A549 (cell line): Measurements from ENCODE around the gene ZNF423. TPM values are rescaled to one million over a fixed set of nuclear protein-coding genes. Genes with fewer than 3 reads are reported as not detected.

Experiments
- ATAC-seq, 2 experiments: fragments of 200-7000 bp in 1 of 2; fragments of >200 bp in 1 of 2; cut with Nextera tagmentation in 1 of 2; cut with Tn5 transposase in 1 of 2; 3 replicates each; pipeline versions ENCODE4 v1.8.0 to v1.9.1; 2018 to 2020; ENCODE audit warnings: mild to moderate bottlenecking in 1 of 2, moderate library complexity in 1 of 2
- CTCF ChIA-PET: fragments of 300-600 bp; sonication (Branson Sonifier 250); formaldehyde crosslinking; extraction: SDS; loops from one replicate; lab custom pipeline; 2021; ENCODE audit warnings: antibody characterized with exemption, inconsistent platforms; lab: Yijun Ruan, JAX
- POLR2A ChIA-PET: fragments of 350-600 bp; formaldehyde crosslinking; extraction: SDS; loops from one replicate; lab custom pipeline; 2021; ENCODE audit warnings: antibody characterized with exemption, inconsistent platforms; lab: Yijun Ruan, JAX
- DNase-seq, 2 experiments: peaks; one replicate each; pipeline versions ENCODE4 v3.0.0 to v3.0.0-alpha.2; 2011 to 2016; ENCODE audit warnings: low read depth in 1 of 2, low spot score in 1 of 2
- FAIRE-seq: peaks from 2 replicates; lab custom pipeline; 2011; peaks lifted over from hg19 to GRCh38; lab: Jason Lieb, UNC
- H3K27ac ChIP-seq, 2 experiments: fragments of >200 bp; sonication (Bioruptor Twin); formaldehyde crosslinking; 3 replicates each; pipeline ENCODE4 v1.5.1; 2016 to 2017
- H3K4me1 ChIP-seq: fragments of >200 bp; sonication (Bioruptor Twin); formaldehyde crosslinking; 3 replicates; pipeline ENCODE4 v1.6.1; 2016
- H3K4me2 ChIP-seq: fragments of >200 bp; sonication (Bioruptor Twin); formaldehyde crosslinking; 3 replicates; pipeline ENCODE4 v1.6.1; 2016
- H3K4me3 ChIP-seq: fragments of >200 bp; sonication (Bioruptor Twin); formaldehyde crosslinking; 3 replicates; pipeline ENCODE4 v1.5.1; 2016
- H3K9me3 ChIP-seq: fragments of >200 bp; sonication (Bioruptor Twin); formaldehyde crosslinking; 3 replicates; pipeline ENCODE4 v1.6.1; 2016
- BHLHE40 ChIP-seq: IDR thresholded peaks from 2 replicates; pipeline ENCODE4 v1.6.1; 2012; ENCODE audit warnings: low read depth, low read length, inconsistent platforms
- CHD2 ChIP-seq: fragments of 150-350 bp; IDR thresholded peaks from 2 replicates; pipeline ENCODE4 v1.6.1; 2014; ENCODE audit warnings: low read length; ENCODE audit not compliant: partially characterized antibody
- CHD4 ChIP-seq: fragments of 200-600 bp; sonication (generic); IDR thresholded peaks from 2 replicates; pipeline ENCODE4 v1.6.1; 2016; ENCODE audit warnings: antibody characterized with exemption, mild to moderate bottlenecking, borderline replicate concordance
- E2F6 ChIP-seq: IDR thresholded peaks from 2 replicates; pipeline ENCODE4 v1.6.1; 2012; ENCODE audit warnings: low read depth, borderline replicate concordance
- EHF ChIP-seq: fragments of 250-450 bp; sonication (Bioruptor Pico); IDR thresholded peaks from 2 replicates; pipeline ENCODE4 v1.5.0; 2020; ENCODE audit warnings: mild to moderate bottlenecking
- EP300 ChIP-seq, 2 experiments: fragments of >200 bp; sonication (Bioruptor Twin); formaldehyde crosslinking; IDR thresholded peaks; 2 replicates in 1 of 2; 3 replicates in 1 of 2; pipeline ENCODE4 v1.6.1; 2016 to 2017
- FOSL2 ChIP-seq, 2 experiments: fragments of 450-650 bp in 1 of 2; fragments of >200 bp in 1 of 2; sonication (Bioruptor Twin) in 1 of 2; formaldehyde crosslinking; IDR thresholded peaks; 2 replicates each; pipeline versions ENCODE4 v1.5.0 to v1.6.1; 2016 to 2020; ENCODE audit warnings: mild to moderate bottlenecking in 1 of 2, moderate library complexity in 1 of 2
- HDAC2 ChIP-seq: fragments of 200-600 bp; sonication (generic); IDR thresholded peaks from 2 replicates; pipeline ENCODE4 v1.6.1; 2016
- HES2 ChIP-seq: fragments of >200 bp; sonication (Bioruptor Twin); formaldehyde crosslinking; IDR thresholded peaks from 2 replicates; pipeline ENCODE4 v1.6.1; 2016
- HOXA7 ChIP-seq: fragments of 250-450 bp; sonication (Bioruptor Pico); IDR thresholded peaks from 2 replicates; pipeline ENCODE4 v1.5.0; 2020; ENCODE audit warnings: mild to moderate bottlenecking, moderate library complexity
- JUNB ChIP-seq: fragments of >200 bp; sonication (Bioruptor Twin); formaldehyde crosslinking; IDR thresholded peaks from 2 replicates; pipeline ENCODE4 v1.6.1; 2016
- MAFK ChIP-seq: fragments of 450-650 bp; IDR thresholded peaks from 2 replicates; pipeline ENCODE4 v1.6.1; 2014; ENCODE audit not compliant: partially characterized antibody
- MAX ChIP-seq: IDR thresholded peaks from 2 replicates; pipeline ENCODE4 v1.6.1; 2012
- PHF8 ChIP-seq: fragments of 200-600 bp; sonication (generic); IDR thresholded peaks from 2 replicates; pipeline ENCODE4 v1.6.1; 2016; ENCODE audit warnings: low read depth, mild to moderate bottlenecking, antibody characterized with exemption, moderate library complexity, borderline replicate concordance
- POLR2A ChIP-seq: IDR thresholded peaks from 2 replicates; pipeline ENCODE4 v1.6.1; 2012; ENCODE audit warnings: mild to moderate bottlenecking, low read length
- RFX5 ChIP-seq: fragments of 450-650 bp; IDR thresholded peaks from 2 replicates; pipeline ENCODE4 v1.7.1; 2014; ENCODE audit warnings: antibody characterized with exemption, mild to moderate bottlenecking, moderate library complexity
- RNF2 ChIP-seq: fragments of 200-600 bp; sonication (generic); IDR thresholded peaks from 2 replicates; pipeline ENCODE4 v1.6.1; 2016; ENCODE audit warnings: low read depth, mild to moderate bottlenecking, antibody characterized with exemption, moderate library complexity, borderline replicate concordance
- SMC3 ChIP-seq: fragments of >200 bp; sonication (Bioruptor Twin); formaldehyde crosslinking; IDR thresholded peaks from 3 replicates; pipeline ENCODE4 v1.6.1; 2018; ENCODE audit warnings: inconsistent platforms
- SREBF2 ChIP-seq: fragments of 450-650 bp; IDR thresholded peaks from 2 replicates; pipeline ENCODE4 v1.6.1; 2014; ENCODE audit warnings: mild to moderate bottlenecking, moderate library complexity
- TP53 ChIP-seq: fragments of 250-450 bp; sonication (Bioruptor Pico); IDR thresholded peaks from 2 replicates; pipeline ENCODE4 v1.5.0; 2021; ENCODE audit warnings: mild to moderate bottlenecking, moderate library complexity
- ZNF302 ChIP-seq: fragments of 250-450 bp; sonication (Bioruptor Pico); IDR thresholded peaks from 2 replicates; pipeline ENCODE4 v1.9.0; 2021; ENCODE audit warnings: inconsistent platforms, mild to moderate bottlenecking, moderate library complexity
- ZSCAN20 ChIP-seq: fragments of 250-450 bp; sonication (Bioruptor Pico); IDR thresholded peaks from 2 replicates; pipeline ENCODE4 v1.8.0; 2022; ENCODE audit warnings: mild to moderate bottlenecking, moderate library complexity
- WGBS: methylation state at CpG from one replicate; pipeline ENCODE4 v1.1.6; 2017; ENCODE audit errors: missing lambda C conversion rate; 5-methylcytosine and 5-hydroxymethylcytosine counted together
- polyA plus RNA-seq, 4 experiments: library from polyadenylated mRNA; depleted of rRNA in 3 of 4; stranded (reverse); fragments of >200 nt; fragmentation: RNase III in 1 of 4; extraction: RNeasy Plus Mini Kit Qiagen cat#74134 plus additional on column Dnase treatment in 1 of 4; gene quantifications; 2 replicates in 3 of 4; 3 replicates in 1 of 4; pipeline ENCODE4 v1.2.3, GENCODE V29; 2011 to 2017
- TF ChIP-seq, protein P1 (sequence below): IDR thresholded peaks from 2 replicates; pipeline ENCODE4 v1.6.1; 2012
- TF ChIP-seq, protein P2 (sequence below): fragments of 150-350 bp; IDR thresholded peaks from 2 replicates; pipeline ENCODE4 v1.6.1; 2014; ENCODE audit warnings: low read depth, mild to moderate bottlenecking, low read length

ZNF423 gene
- polyA plus RNA-seq, 2 of the 4 experiments (the other 2 are of a cell fraction): 0.04 to 0.10 TPM

GRCh38 chr16:49687476-49688002 is 168.4 kb downstream of the ZNF423 start:
- DNase-seq (no peak), ATAC-seq (no peak)
- H3K9me3 ChIP-seq: no peaks in the 10 kb centered on the region
- no peak for TF ChIP-seq SMC3
- TF ChIP-seq CHD4: no peak
- no peak for TF ChIP-seq PHF8
- no peak for TF ChIP-seq EHF (CRISPR knock-in tag)
- TF ChIP-seq, protein P1, sequence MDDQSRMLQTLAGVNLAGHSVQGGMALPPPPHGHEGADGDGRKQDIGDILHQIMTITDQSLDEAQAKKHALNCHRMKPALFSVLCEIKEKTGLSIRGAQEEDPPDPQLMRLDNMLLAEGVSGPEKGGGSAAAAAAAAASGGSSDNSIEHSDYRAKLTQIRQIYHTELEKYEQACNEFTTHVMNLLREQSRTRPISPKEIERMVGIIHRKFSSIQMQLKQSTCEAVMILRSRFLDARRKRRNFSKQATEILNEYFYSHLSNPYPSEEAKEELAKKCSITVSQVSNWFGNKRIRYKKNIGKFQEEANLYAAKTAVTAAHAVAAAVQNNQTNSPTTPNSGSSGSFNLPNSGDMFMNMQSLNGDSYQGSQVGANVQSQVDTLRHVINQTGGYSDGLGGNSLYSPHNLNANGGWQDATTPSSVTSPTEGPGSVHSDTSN: no peak
- no peak for TF ChIP-seq ZSCAN20 (CRISPR knock-in tag)
- TF ChIP-seq E2F6: no peak
- TF ChIP-seq HOXA7 (CRISPR knock-in tag): no peak
- no peak for TF ChIP-seq RFX5
- TF ChIP-seq, all 56 proteins: peak for 0
- ChIA-PET CTCF (interaction anchor here (0.6 to 0.9 kb wide), 3 partner anchors 52 to 190 kb away, joined by 3 read pairs; no protein-coding TSS in a partner anchor), POLR2A (no interaction called here)
- Histone ChIP-seq H3K4me1 (no peaks in the 10 kb centered on the region), H3K4me3 (no peak overlapping the region), H3K4me2 (no peak overlapping the region), H3K27ac (no peak overlapping the region)
- FAIRE-seq: no peak
- 22% methylated on average over 8 of the region's 8 CpGs for WGBS

DNA sequence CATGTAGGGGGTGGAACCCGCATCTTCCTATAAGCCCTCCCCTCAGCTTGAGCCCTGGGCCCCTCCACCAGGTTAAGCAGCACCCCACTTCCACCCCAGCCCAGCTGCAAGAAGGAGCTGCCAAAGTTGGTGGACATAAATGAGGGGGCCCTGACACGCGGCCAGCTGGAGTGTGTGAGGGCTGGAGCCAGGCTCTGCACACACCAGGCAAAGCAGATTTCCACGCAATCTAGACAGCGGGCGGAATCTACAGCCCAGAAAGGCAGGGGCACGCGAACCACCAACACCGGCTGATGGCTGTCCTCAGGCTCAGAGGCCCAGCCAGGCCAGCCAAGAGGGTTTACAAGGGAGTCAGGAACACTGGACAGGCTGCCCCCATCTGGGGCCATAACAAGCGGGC is 171.2 kb downstream of the ZNF423 start:
- no peak overlapping the region for H3K4me2 ChIP-seq
- CTCF ChIA-PET: interaction anchor here (0.6 to 1.0 kb wide), 2 partner anchors 16 to 140 kb away, joined by 3 read pairs; no protein-coding TSS in a partner anchor
- H3K27ac ChIP-seq: no peak overlapping the region
- TF ChIP-seq HES2 (no peak), EP300 (IDR thresholded peaks at IDR 0.05) (no peak), CHD2 (no peak), TP53 (CRISPR knock-in tag) (no peak), HDAC2 (no peak), BHLHE40 (no peak), MAFK (no peak), RNF2 (no peak), MAX (no peak), ZNF302 (no peak), FOSL2 (IDR thresholded peaks at IDR 0.05) (no peak), FOSL2 (CRISPR knock-in tag; IDR thresholded peaks at IDR 0.05) (no peak), PHF8 (no peak), ZSCAN20 (CRISPR knock-in tag) (no peak), SREBF2 (no peak), POLR2A (no peak), JUNB (no peak)
- TF ChIP-seq, protein P2, sequence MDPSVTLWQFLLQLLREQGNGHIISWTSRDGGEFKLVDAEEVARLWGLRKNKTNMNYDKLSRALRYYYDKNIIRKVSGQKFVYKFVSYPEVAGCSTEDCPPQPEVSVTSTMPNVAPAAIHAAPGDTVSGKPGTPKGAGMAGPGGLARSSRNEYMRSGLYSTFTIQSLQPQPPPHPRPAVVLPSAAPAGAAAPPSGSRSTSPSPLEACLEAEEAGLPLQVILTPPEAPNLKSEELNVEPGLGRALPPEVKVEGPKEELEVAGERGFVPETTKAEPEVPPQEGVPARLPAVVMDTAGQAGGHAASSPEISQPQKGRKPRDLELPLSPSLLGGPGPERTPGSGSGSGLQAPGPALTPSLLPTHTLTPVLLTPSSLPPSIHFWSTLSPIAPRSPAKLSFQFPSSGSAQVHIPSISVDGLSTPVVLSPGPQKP: no peak
- POLR2A ChIA-PET: no interaction called here
- WGBS: 56% methylated on average over 5 of the region's 10 CpGs
- no peak for DNase-seq
- H3K9me3 ChIP-seq: peaks cover 7% of the 10 kb centered on the region; the same call in 1 of the 3 replicates
- no peak overlapping the region for H3K4me3 ChIP-seq
- ATAC-seq: no peak; a peak in 1 of 6 replicates
- no peaks in the 10 kb centered on the region for H3K4me1 ChIP-seq
- FAIRE-seq: no peak
